CD4-positive, alpha-beta T cell (primary cell): ENCODE data around the gene SMYD3. TPM values are rescaled to one million over a fixed set of nuclear protein-coding genes. Genes with fewer than 3 reads are reported as not detected.

ENCODE experiments used
- ATAC-seq: fragments of 200-7000 bp; cut with Tn5 transposase; one replicate; pipeline ENCODE4 v1.10.0; 2022; ENCODE audit warnings: mild to moderate bottlenecking; ENCODE audit not compliant: poor library complexity
- CTCF ChIA-PET: fragments of 350-600 bp; sonication (Branson Sonifier 250); formaldehyde crosslinking; loops from one replicate; lab custom pipeline; 2021; ENCODE audit warnings: antibody characterized with exemption, inconsistent platforms; lab: Charles Lee
- POLR2A ChIA-PET: fragments of 350-600 bp; sonication (Branson Sonifier 250); formaldehyde crosslinking; loops from one replicate; lab custom pipeline; 2021; ENCODE audit warnings: antibody characterized with exemption, inconsistent platforms; lab: Charles Lee
- DNase-seq, 14 experiments: peaks; one replicate each; pipeline ENCODE4 v3.0.0-alpha.2; 2013 to 2020; ENCODE audit warnings: mixed read lengths in 2 of 14
- H3K27ac ChIP-seq, 2 donors: one replicate each; pipeline versions ENCODE4 v1.5.1 to v1.7.0; 2013; ENCODE audit warnings: low read length in 2 of 2, low read depth in 1 of 2, mild to moderate bottlenecking in 1 of 2
- H3K27me3 ChIP-seq, 2 experiments: 1 replicate in 1 of 2; 2 replicates in 1 of 2; pipeline versions ENCODE4 v1.6.1 to v1.7.0; 2013; ENCODE audit warnings: low read length in 2 of 2, control low read depth in 1 of 2, mild to moderate bottlenecking in 1 of 2, moderate library complexity in 1 of 2; ENCODE audit not compliant: insufficient read depth in 2 of 2, control insufficient read depth in 1 of 2
- H3K36me3 ChIP-seq: one replicate; pipeline ENCODE4 v1.6.1; 2013; ENCODE audit warnings: low read length, control low read depth; ENCODE audit not compliant: insufficient read depth
- H3K4me1 ChIP-seq: one replicate; pipeline ENCODE4 v1.6.1; 2013; ENCODE audit warnings: low read length, control low read depth; ENCODE audit not compliant: insufficient read depth
- H3K4me3 ChIP-seq: one replicate; pipeline ENCODE4 v1.5.1; 2013; ENCODE audit warnings: mild to moderate bottlenecking, low read length, moderate library complexity
- H3K9me3 ChIP-seq, 2 experiments: 1 replicate in 1 of 2; 2 replicates in 1 of 2; pipeline versions ENCODE4 v1.6.1 to v1.7.0; 2013; ENCODE audit warnings: low read length in 2 of 2, mild to moderate bottlenecking in 2 of 2, control low read depth in 1 of 2, moderate library complexity in 1 of 2; ENCODE audit not compliant: control insufficient read depth in 1 of 2, insufficient read depth in 1 of 2
- H3K27ac Mint-ChIP-seq: one replicate; pipeline ENCODE4 v1.8.0; 2020; ENCODE audit warnings: mixed read lengths
- H3K27me3 Mint-ChIP-seq: one replicate; pipeline ENCODE4 v1.8.0; 2021; ENCODE audit warnings: mixed read lengths
- H3K36me3 Mint-ChIP-seq: one replicate; pipeline ENCODE4 v1.8.0; 2021; ENCODE audit warnings: low read depth, mixed read lengths
- H3K4me1 Mint-ChIP-seq: one replicate; pipeline ENCODE4 v1.8.0; 2021; ENCODE audit warnings: low read depth, mixed read lengths
- H3K4me3 Mint-ChIP-seq: one replicate; pipeline ENCODE4 v1.8.0; 2020; ENCODE audit warnings: mild to moderate bottlenecking, mixed read lengths
- H3K9me3 Mint-ChIP-seq: one replicate; pipeline ENCODE4 v1.8.0; 2020; ENCODE audit warnings: mixed read lengths
- intact Hi-C, 2 experiments: fragments of 100-400 bp; cut with DNase I in 1 of 2; cut with micrococcal nuclease in 1 of 2; formaldehyde crosslinking; loops; one replicate each; pipeline versions ENCODE4 v1.15.1 to v1.9.0; 2023 to 2025; cut with DNase I, micrococcal nuclease
- total RNA-seq, 174 experiments: library from RNA in 2 of 174; stranded (reverse) in 2 of 174; gene quantifications; one replicate each; pipeline ENCODE4 v1.2.3 and lab custom pipeline; 2021 to 2026
- TF ChIP-seq, protein P1 (sequence below): fragments of 200-600 bp; IDR thresholded peaks from one replicate; pipeline ENCODE4 v1.8.0; 2022; ENCODE audit warnings: antibody characterized with exemption, mild to moderate bottlenecking

SMYD3 gene
- total RNA-seq, 2 experiments from 2014 or later: 18.8 to 19.6 TPM

GRCh38 chr1:245906207-245906606, 600.9 kb downstream of the SMYD3 start:
- DNase-seq (no peak), ATAC-seq (no peak)
- no peaks in the 10 kb centered on the region for H3K9me3 Mint-ChIP-seq
- H3K27ac Mint-ChIP-seq: no peak overlapping the region
- peaks cover 34% of the 10 kb centered on the region for H3K36me3 Mint-ChIP-seq
- no peaks in the 10 kb centered on the region for H3K9me3 ChIP-seq
- no peak overlapping the region for H3K4me3 Mint-ChIP-seq
- no peaks in the 10 kb centered on the region for H3K36me3 ChIP-seq
- CTCF ChIA-PET: no interaction called here
- no peaks in the 10 kb centered on the region for H3K4me1 ChIP-seq
- H3K4me3 ChIP-seq: no peak overlapping the region
- TF ChIP-seq, protein P1, sequence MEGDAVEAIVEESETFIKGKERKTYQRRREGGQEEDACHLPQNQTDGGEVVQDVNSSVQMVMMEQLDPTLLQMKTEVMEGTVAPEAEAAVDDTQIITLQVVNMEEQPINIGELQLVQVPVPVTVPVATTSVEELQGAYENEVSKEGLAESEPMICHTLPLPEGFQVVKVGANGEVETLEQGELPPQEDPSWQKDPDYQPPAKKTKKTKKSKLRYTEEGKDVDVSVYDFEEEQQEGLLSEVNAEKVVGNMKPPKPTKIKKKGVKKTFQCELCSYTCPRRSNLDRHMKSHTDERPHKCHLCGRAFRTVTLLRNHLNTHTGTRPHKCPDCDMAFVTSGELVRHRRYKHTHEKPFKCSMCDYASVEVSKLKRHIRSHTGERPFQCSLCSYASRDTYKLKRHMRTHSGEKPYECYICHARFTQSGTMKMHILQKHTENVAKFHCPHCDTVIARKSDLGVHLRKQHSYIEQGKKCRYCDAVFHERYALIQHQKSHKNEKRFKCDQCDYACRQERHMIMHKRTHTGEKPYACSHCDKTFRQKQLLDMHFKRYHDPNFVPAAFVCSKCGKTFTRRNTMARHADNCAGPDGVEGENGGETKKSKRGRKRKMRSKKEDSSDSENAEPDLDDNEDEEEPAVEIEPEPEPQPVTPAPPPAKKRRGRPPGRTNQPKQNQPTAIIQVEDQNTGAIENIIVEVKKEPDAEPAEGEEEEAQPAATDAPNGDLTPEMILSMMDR: no peak
- H3K27ac ChIP-seq: no peak overlapping the region
- POLR2A ChIA-PET: no interaction called here
- H3K4me1 Mint-ChIP-seq: no peaks in the 10 kb centered on the region
- no peaks in the 10 kb centered on the region for H3K27me3 ChIP-seq
- intact Hi-C loops: no loop called here
- H3K27me3 Mint-ChIP-seq: no peaks in the 10 kb centered on the region

- Histone ChIP-seq H3K36me3 (no peaks in the 10 kb centered on the region), H3K4me3 (no peak overlapping the region), H3K27me3 (no peaks in the 10 kb centered on the region), H3K4me1 (no peaks in the 10 kb centered on the region), H3K9me3 (no peaks in the 10 kb centered on the region), H3K27ac (no peak overlapping the region)
- Mint-ChIP-seq H3K4me1 (no peaks in the 10 kb centered on the region), H3K27me3 (no peaks in the 10 kb centered on the region), H3K27ac (no peak overlapping the region), H3K36me3 (peaks cover 58% of the 10 kb centered on the region), H3K4me3 (no peak overlapping the region), H3K9me3 (no peaks in the 10 kb centered on the region)
- intact Hi-C loops: no loop called here
- POLR2A ChIA-PET: interaction anchor here (0.5 kb wide), 1 partner anchor 1651 kb away, joined by 3 read pairs; no protein-coding TSS in a partner anchor
- DNase-seq (no peak), ATAC-seq (no peak)
- TF ChIP-seq, protein P1: no peak
- CTCF ChIA-PET: no interaction called here
These were observed 603.2 kb downstream of the SMYD3 start for GRCh38 chr1:245903851-245904250.

DNA sequence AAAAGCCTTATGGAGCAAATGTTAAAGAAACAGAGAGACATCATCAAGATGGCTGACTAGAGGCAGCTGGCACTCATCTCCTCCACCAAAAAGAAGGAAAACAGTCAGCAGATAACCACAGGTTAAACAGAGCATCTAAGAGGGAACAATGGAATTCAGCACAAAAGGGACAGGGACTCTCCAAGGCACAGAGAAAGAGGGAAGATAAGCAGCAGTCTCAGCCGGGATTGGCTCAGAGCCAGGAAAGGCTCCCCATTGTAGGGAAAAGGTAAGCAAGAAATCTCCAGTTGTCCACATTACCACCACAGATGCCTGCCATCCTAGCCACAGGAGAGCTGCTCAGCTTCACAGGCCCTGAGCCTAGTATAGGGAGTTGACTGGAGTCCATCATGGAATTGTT, 605.5 kb downstream of the SMYD3 start:
- no peak overlapping the region for H3K27ac Mint-ChIP-seq
- no peaks in the 10 kb centered on the region for H3K9me3 Mint-ChIP-seq
- TF ChIP-seq, protein P1: no peak
- ChIA-PET CTCF (no interaction called here), POLR2A (no interaction called here)
- no peak overlapping the region for H3K4me3 Mint-ChIP-seq
- intact Hi-C loops: no loop called here
- Histone ChIP-seq H3K27ac (no peak overlapping the region), H3K27me3 (no peaks in the 10 kb centered on the region), H3K4me3 (no peak overlapping the region), H3K4me1 (no peaks in the 10 kb centered on the region), H3K36me3 (peaks cover 1% of the 10 kb centered on the region), H3K9me3 (no peaks in the 10 kb centered on the region)
- no peaks in the 10 kb centered on the region for H3K27me3 Mint-ChIP-seq
- peaks cover 73% of the 10 kb centered on the region for H3K36me3 Mint-ChIP-seq
- DNase-seq (no peak), ATAC-seq (no peak)
- H3K4me1 Mint-ChIP-seq: no peaks in the 10 kb centered on the region
